RPMI7951 (cell line): Measurements from ENCODE around the gene VAT1L. TPM values are rescaled to one million over a fixed set of nuclear protein-coding genes. Genes with fewer than 3 reads are reported as not detected.
"Not testable (repeated sequence)": the region's sequence is repeated elsewhere in the genome, so short reads cannot be mapped to it uniquely, and the experiment has no call there.

Experiments
- DNase-seq: peaks from one replicate; pipeline ENCODE4 v3.0.0-alpha.2; 2012; ENCODE audit warnings: low read depth
- total RNA-seq: library from RNA; depleted of rRNA; stranded (reverse); fragments of >200 nt; shearing (Covaris generic); gene quantifications from 2 replicates; pipeline ENCODE4 v1.2.3, GENCODE V29; 2014

Gene VAT1L
- total RNA-seq, 1 experiment from 2014 or later = 62.0 TPM

DNA sequence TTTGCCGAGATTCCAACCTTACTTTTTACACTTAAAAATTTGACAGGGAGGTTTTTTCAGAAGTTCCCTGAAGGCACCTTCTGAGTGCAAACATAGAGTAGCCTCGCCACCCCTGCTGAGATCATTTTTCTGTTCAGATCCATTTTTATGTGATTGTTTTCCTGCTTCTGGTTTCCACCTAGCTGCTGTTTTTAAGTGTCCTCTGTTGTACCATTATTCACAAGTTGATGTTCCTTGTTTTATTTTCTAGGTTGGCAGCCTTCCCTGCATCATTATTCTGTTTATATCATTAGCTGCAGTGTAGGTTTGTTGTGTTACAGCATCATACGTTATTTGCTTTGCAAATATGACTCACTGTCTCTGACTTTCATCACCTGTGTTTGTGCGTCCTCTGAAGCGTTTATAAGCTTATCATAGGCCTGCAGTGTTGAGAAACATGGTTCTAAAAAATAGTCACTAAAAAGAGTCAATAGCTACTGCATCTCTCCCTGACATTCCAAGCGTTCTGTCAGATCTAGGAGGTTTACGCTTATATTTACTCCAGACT is 117.1 kb downstream of the VAT1L start:
- DNase-seq = no peak

DNA sequence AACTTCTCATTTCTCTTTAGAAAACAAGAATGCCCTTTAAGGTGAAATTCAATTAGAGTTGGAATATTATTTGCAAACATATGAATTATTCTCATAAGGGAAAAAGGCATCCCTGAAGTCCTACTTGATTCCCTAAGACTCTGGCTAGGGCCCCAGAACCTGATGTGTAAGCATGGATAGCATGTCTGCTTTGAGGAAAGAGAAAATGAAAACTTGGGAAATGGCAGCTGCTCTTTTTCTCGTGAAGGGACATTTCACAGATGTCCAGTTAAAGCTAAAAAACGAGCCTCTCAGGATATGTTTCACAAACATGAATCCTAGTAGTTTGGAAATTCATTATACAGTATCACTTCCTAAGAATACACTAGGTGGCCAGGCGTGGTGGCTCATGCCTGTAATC is 121.7 kb downstream of the VAT1L start:
- DNase-seq = no peak

DNA sequence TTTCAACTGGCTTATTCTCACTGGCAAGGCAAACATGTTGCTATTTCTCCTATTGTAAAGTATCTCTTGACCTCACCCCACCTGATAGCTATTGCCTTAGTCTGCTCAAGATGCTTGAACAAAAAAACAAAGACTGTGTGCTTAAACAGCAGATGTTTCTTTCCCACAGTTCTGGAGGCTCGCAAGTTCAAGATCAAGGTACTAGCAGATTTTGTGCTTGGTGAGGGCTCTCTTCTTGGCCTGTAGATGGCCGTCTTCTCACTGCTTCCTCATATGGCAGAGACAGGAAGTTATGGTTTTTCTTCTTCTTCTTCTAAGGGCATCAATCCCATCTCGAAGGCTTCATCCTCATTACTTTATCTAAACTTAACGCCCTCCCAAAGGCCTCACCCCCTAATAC is 124.3 kb downstream of the VAT1L start:
- DNase-seq = no peak

GRCh38 chr16:77913738-77914253 is 125.4 kb downstream of the VAT1L start:
- no peak for DNase-seq

GRCh38 chr16:77916111-77916510 is 127.7 kb downstream of the VAT1L start:
- DNase-seq = no peak

- DNase-seq = no peak
These were observed 129.6 kb downstream of the VAT1L start for GRCh38 chr16:77917971-77918370.

DNA sequence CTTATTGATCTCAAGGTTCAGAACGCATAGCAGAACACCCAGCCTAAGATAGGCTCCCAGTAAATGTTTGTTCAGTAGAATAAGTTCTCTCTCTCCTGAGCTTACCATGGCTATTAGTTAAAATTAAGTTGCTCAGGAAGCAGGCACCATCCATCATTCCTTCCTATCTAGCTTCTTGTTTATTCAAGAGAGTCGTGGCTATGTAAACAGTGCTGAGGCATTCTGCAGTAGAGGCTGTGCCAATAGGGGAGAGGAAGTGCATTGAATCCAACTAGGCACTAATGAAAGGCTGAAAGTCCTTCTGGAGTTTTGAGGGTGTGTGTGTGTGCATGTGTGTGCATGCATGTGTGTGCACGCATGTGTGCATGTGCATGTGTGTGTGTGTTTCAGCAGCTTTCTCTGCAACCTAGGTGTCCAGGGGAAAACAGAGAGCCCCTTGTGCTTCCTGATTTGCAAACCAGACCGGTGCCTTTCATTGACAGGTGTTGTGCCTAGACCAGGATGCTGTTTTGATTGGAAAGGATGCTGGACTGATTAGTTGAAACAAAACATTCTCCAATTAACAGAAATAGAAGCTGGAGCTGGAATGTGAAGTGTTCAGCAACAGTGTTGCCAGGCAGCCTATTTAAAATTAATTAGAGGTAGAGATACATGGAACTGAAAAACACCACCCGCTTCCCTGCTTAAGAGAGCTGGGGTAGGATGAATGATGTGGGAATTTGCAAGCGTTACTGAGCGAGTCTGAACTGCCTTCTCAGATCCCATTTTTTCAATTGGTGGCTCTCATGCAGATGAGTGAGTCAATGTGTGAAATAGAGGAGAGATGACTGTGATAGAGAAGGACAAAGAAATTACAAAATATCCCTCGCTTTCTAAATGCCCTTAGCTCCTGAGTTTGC is 130.7 kb downstream of the VAT1L start:
- peak; percentile 43 for DNase-seq

GRCh38 chr16:77919761-77920415 is 131.5 kb downstream of the VAT1L start:
- DNase-seq = peak; percentile 40

DNA sequence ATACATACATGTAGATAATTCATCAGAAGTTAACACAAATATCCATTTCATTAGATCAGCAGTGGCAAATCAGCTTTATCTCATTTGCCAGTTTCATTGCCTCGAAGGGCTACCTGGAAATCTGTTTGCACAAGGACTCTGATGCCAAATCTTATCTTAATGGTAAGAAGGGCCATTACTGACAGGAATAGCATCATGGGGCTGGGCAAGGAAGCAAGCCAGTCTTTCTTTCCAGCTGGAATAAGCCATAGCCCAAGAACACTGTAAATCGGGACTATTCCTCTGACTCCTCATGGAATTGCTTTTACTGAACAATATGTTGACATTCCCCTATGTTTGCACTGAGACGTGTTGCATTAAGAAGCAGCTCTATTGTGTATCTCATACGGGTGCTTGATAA is 132.6 kb downstream of the VAT1L start:
- DNase-seq = no peak

DNA sequence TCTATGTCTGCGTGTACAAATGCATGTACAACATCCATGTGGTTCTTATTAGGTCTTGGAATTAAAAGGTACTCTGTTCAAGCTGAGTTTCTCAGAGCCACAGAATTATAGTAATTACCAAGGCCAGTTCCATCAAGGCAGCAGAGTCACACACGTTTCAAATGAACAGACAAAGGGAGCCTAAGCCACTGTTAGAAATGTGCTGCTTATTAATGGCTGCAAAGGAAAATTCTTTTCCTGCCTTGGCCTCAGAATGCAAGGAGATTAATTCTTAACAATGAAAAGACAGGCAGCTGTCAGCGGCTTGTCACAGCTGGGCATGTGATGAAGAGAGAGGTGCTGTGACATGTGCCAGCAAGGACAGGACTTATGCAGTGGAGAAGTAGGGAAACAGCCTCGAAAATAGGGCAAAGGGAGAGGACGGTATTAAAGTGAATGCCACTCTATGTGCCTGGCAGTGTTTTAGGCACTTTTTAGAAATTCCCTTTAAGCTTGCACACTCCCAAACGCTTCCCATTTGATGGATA is 133.9 kb downstream of the VAT1L start:
- no peak for DNase-seq

GRCh38 chr16:77925531-77925930 is 137.2 kb downstream of the VAT1L start:
- DNase-seq = no peak

GRCh38 chr16:77928096-77928495 is 139.7 kb downstream of the VAT1L start:
- DNase-seq = no peak

DNA sequence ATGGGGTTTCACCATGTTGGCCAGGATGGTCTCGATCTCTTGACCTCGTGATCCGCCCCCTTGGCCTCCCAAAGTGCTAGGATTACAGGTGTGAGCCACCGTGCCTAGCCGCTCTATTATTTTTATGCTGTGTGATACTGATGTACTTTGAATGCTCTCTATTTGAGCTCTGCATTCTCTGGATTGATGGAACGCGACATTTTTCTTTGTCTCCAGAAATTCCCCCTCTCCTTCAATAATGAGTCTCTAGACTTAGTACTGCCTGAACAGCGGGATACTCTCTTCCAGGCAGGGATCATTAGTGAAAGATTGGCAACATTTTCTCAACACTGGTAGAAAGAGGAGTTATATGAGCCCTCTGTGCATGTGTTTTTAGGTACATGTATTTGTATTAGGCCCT is 140.6 kb downstream of the VAT1L start:
- DNase-seq = no peak

- no peak for DNase-seq
These were observed 142.7 kb downstream of the VAT1L start for GRCh38 chr16:77931058-77931457.

DNA sequence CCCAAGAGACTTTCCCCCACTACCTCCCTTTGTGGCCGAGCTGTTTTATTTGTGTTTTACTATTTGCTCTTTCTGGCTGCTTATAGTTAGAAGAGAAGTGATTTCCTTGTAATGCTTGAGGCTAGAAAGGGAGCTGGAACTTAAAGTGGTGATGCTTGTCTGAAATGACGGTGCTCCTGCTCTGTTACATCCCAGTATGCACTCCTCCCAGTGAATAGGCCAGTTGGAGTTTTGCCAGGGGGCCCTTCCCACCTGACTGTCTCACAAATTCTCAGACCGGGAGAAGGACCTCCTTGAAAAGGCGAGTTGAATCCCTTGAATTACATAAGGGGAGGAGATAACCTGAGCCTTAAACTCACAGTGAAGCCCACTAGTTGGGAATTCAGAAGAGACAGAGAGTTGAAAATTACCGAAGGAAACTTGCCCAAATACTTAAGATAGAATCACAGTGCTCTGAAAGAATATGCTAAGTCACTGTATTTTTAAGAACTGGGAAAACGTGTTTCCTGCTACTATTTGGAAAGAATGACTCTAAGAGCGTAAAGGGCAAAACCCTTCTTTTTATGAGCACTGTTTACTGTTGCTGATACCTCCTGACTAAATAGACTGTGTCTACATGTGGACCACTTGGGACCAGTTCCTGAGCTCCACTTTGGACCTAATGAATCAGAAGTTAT is 149.2 kb downstream of the VAT1L start:
- no peak for DNase-seq

DNA sequence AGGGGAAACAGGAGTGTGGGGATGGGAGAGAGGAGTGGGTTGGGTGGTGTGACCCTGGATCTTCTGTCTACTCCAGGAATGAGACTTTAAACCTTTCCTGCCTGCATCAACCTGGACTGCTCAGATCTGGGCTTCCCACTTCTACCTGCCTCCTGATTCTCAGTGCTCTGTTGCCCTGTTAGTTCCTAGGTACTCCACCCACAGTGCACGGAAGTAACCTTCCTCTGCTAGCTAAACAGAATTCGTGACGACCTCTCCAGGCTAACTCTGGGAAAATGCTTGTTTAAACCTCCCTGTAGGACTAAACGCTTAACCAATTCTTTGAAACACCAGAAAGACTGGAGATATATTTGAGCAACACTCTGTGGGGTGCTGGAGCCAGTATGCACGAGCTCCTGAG is 150.5 kb downstream of the VAT1L start:
- DNase-seq = no peak

DNA sequence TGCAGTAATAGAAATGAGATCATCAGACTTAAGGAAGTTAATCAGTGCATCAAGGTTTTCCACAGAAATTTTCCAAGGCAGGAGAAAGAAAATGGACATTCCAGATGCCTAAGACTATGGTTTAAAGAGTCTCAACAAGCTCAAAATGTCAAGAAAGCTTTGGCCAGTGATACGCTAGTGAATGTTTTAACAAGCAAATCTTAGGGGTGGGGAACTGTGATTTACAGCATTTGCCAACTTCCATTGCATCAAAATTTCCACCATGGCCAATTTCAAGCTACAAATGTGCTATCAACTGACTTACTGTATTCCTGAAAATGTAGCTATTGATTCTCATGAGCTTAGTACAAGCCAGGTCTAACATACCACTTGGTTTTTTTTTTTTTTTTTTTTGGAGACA is 151.6 kb downstream of the VAT1L start:
- no peak for DNase-seq

DNA sequence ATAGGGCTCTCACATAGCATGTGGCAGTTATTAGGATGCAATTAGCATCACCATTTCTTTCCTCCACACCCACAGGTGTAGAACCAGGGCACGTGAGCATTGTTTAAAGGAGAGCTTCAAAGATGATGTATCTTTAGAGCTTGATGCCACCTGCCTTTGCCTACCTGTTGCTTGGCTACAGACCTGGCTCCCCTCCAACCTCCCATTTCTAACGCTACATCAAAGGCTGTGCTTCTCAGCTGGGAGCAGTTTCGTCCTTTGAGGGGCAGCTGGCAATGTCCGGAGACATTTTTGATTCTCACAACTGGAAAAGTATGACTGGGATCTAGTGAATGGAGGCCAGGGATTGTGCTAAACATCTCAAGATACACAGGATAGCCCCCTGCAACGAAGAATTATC is 155.4 kb downstream of the VAT1L start:
- no peak for DNase-seq

DNA sequence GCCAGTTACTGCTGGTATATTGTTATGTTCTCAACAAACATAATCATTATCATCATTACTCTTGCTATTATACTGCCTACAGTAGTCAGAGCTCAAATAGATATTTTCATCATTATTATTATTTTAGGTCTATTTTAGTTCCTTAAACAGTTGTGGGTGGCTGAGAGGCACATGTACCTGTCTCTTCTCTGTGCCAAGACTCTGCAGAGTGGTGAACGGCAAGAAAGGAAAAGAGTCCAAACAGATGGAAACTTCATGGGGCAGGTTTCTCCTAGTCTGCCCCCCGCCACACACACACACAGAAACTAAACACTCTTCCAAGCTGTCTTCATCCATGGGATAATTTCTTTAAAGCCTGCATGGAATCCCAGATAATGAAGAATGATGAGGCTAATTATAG is 156.3 kb downstream of the VAT1L start:
- no peak for DNase-seq

GRCh38 chr16:77945126-77945525 is 156.8 kb downstream of the VAT1L start:
- DNase-seq = peak; percentile 77

GRCh38 chr16:77946823-77947222 is 158.5 kb downstream of the VAT1L start:
- peak; percentile 67 for DNase-seq

GRCh38 chr16:77947590-77947989 is 159.2 kb downstream of the VAT1L start:
- DNase-seq = not testable (repeated sequence)
